ENCODE measurements around the gene CPT2. TPM values are rescaled to one million over a fixed set of nuclear protein-coding genes. Genes with fewer than 3 reads are reported as not detected.
A peak's percentile ranks its signal among the peaks of the same experiment; 100 is the strongest.

CPT2 gene
- total and polyA plus RNA-seq, 2 of the 13 experiments (the other 11 are each of a cell fraction or from before 2014, with no cell fraction given), result 12.6 to 14.6 TPM

- TF ChIP-seq GABPA (IDR thresholded peaks at IDR 0.05; ENCODE audit: low read depth, low read length) (peak; percentile 93), GABPA (CRISPR knock-in tag; IDR thresholded peaks at IDR 0.05; ENCODE audit: low read depth) (peak; percentile 99), ETV5 (CRISPR knock-in tag; IDR thresholded peaks at IDR 0.05; ENCODE audit: borderline replicate concordance) (peak; percentile 96), ZBTB34 (CRISPR knock-in tag; IDR thresholded peaks at IDR 0.05) (no peak), ZSCAN21 (CRISPR knock-in tag; IDR thresholded peaks at IDR 0.05; ENCODE audit: borderline replicate concordance) (peak; percentile 21; the same call in 1 of the 2 replicates), ZBTB40 (IDR thresholded peaks at IDR 0.05) (peak; percentile 84), ZBTB40 (CRISPR knock-in tag; IDR thresholded peaks at IDR 0.05) (peak; percentile 85), PRDM4 (CRISPR knock-in tag; IDR thresholded peaks at IDR 0.05; ENCODE audit: borderline replicate concordance) (no peak), ZNF263 (CRISPR knock-in tag; IDR thresholded peaks at IDR 0.05) (no peak; the same call in 1 of the 2 replicates), ATF7 (IDR thresholded peaks at IDR 0.05) (peak; percentile 60; the same call in 1 of the 2 replicates), ATF7 (CRISPR knock-in tag; IDR thresholded peaks at IDR 0.05) (peak; percentile 67; the same call in 1 of the 2 replicates), SRSF9 (IDR thresholded peaks at IDR 0.05; ENCODE audit: borderline replicate concordance, insufficient read depth, low read depth, low read length, poor library complexity, severe bottlenecking) (no peak), ZNF75D (CRISPR knock-in tag; IDR thresholded peaks at IDR 0.05; ENCODE audit: borderline replicate concordance) (0 out of 2 replicates have a peak, but pooled peaks have one; percentile 69), ZNF775 (CRISPR knock-in tag; IDR thresholded peaks at IDR 0.05; ENCODE audit: borderline replicate concordance) (no peak), ZNF441 (CRISPR knock-in tag; IDR thresholded peaks at IDR 0.05; ENCODE audit: borderline replicate concordance) (peak; percentile 85)
These were observed 41.9 kb downstream of the CPT2 start, which contains the start of gene MAGOH (continued) for GRCh38 chr1:53238197-53239155.
